Activated CD8-positive, alpha-beta memory T cell treated with anti-CD3 and anti-CD28 coated beads for 24 hours (primary cell): ENCODE data around the gene TACC3.

Source experiments
- DNase-seq: peaks from one replicate; pipeline ENCODE4 v3.0.0-alpha.2; 2020

Gene TACC3

DNA sequence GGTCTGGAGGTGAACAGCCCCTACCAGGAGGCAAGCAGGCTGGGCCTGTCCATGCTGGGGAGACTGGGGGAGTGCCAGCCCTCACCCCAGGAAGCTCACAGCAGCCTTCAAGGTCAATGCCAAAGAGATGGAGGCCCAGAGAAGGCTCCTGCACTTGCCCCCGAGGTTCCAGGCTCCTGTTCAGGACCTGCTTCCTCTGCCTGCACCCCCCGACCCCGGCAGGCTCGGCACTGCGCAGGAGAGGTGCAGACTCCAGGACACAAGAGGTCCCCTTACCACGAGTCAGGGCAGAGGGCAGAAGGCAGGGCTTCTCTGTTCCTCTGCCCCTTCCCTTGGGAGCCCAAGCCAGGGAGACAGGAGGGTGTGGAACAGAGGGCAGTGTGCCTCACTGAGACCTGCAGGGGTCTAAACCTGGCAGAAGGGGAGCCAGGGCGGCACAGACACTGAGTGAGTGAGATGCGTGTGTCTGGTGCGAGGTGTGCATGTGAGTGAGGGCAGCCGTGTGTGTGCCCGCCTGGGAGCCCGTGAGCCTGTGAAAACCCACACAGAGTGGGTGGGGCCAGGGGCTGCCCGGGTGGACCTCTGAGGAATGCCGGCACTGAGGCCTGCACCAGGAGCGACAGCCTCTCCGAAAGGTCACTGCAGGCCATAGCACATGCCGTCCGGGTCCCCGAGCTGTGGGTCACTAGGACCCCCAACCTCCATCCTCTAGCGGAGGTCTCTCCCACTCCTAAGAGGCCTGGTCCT lies 41.1 kb downstream of the TACC3 start:
- DNase-seq = no peak

DNA sequence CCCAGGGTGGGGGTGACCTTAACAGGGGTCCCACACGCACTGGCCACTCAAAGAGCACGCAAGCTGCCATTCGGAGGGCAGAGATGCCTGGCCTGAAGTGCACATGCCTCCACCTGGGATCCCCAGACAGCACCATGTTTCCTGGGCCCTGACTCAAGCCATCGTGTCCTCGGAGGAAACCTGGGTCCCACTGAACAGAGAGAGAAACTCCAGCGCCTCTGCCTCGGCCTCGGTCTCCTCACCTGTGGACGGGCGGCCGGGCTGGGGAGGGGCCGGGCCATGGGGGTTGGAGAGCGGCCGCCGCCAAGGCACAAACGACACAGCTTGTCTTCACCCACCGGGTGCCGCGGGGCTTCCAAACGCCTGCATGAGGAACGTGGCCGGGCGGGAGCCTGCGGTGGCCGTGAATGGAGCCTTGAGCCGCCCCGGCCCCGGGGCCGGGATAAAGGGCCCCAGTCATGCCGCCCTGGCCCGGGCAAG lies 41.8 kb downstream of the TACC3 start:
- DNase-seq = no peak

GRCh38 chr4:1763550-1764080 lies 42.3 kb downstream of the TACC3 start:
- DNase-seq = no peak

- no peak for DNase-seq
Observed at GRCh38 chr4:1764670-1765069, 43.3 kb downstream of the TACC3 start.

GRCh38 chr4:1765409-1766072 lies 44.2 kb downstream of the TACC3 start:
- no peak for DNase-seq

- no peak for DNase-seq
Observed at GRCh38 chr4:1766106-1767060, 45.1 kb downstream of the TACC3 start.

DNA sequence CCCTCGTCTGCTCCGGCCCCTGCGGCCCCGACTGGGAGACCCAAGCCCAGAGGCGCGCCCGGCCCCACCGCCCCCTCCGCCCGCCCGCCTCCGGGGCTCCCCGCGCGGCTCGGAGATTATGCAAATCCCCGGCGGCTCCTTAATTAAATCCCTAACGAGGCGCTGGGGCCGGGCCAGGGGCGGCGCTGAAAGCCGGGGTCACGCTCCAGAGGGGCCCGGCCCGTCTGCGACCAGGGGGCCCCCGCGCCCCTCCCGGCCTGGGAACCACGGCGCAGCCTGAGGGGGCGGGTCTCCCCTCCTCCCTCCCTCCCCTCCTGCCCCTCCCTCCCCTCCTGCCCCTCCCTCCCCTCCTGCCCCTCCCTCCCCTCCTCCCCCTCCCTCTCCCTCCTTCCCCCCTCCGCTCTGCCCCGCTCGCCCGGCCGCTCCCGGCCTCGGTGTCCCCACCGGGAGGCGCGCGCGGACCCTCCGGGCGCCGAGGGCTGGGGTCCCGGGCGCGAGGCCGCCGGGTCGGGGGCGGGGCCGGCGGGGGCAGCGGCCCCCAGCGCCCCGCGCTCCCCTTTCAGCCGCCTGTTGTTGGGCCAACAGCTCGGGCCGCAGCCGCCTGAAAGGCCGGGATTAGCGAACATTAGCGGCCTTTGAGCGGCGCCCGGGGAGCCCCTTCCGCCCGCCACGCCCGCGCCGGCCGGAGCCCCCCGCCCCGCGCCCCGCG lies 45.9 kb downstream of the TACC3 start:
- no peak for DNase-seq

DNA sequence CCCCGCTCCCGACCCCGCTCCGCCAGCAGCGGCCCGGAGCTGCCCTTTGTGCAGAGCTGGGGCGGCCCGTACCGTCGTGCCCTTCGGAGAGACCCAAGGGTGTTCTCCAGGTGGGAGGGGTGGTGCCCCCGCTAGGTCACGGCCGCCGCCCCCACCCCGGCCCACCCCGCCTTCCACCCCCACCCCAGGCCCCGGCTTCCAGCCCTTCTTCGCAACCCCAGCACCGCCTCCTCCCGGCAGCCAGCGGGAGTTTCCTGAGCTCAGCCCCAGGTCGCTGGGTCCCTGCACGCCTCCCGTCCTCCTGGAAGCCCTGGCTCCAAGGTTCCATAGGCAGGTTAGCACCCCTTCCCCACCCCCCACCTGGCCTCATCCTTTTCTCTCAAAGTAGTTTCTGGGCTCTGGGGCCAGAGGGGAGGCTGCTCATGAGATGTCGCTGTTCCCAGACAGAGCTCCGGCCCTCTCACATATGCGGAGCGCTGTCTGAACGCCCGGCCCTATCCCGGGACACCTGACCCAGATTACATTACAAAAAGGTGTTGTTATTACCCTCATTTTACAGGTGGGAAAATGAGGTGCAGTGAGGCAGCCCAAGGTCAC lies 46.5 kb downstream of the TACC3 start:
- peak; percentile 67 for DNase-seq

GRCh38 chr4:1768367-1769034 lies 47.2 kb downstream of the TACC3 start:
- no peak for DNase-seq

DNA sequence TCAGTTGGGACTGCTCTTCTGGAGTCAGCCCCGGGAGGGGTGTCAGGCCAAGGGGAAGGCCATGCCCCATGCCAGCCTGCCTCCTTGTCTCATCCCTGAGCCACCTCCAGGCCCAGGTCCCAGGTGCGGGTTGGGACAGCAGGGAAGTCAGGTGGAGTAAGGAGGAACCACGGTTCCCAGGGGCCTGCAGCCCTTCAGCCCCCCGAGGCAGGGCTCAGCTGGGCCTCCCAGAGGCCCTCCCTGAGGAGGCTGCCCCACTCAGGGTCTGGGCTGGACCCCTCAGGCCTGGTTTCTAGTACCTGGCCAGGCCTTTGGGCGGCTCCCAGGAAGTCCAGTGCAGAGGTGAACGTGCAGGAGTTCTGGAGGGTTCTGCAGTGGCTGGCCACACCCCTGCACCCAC lies 48.4 kb downstream of the TACC3 start:
- DNase-seq = no peak

GRCh38 chr4:1770245-1770644 lies 48.9 kb downstream of the TACC3 start:
- no peak for DNase-seq

DNA sequence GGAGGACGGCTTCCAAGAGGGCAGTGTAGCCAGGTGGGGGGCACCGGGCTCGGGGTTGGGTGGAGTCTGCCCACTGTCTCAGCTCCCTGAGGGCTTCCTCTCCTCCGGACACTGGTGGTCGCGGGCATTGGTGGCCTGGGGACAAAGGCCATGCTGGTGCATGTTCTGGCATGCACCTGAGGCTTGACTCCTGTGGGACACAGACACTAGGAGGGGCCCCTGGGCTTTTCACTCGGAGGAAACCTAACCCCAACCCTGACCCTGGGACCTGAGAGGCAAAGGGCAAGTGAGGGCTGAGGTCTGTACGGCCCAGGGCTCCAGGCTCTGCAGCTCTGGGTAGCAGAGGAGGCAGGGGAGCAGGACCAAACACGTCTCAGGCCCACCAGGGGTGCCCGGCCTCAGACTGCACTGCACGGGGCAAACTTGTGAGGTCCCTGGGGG lies 49.5 kb downstream of the TACC3 start:
- DNase-seq = no peak

GRCh38 chr4:1771555-1772305 lies 50.4 kb downstream of the TACC3 start:
- no peak for DNase-seq

DNA sequence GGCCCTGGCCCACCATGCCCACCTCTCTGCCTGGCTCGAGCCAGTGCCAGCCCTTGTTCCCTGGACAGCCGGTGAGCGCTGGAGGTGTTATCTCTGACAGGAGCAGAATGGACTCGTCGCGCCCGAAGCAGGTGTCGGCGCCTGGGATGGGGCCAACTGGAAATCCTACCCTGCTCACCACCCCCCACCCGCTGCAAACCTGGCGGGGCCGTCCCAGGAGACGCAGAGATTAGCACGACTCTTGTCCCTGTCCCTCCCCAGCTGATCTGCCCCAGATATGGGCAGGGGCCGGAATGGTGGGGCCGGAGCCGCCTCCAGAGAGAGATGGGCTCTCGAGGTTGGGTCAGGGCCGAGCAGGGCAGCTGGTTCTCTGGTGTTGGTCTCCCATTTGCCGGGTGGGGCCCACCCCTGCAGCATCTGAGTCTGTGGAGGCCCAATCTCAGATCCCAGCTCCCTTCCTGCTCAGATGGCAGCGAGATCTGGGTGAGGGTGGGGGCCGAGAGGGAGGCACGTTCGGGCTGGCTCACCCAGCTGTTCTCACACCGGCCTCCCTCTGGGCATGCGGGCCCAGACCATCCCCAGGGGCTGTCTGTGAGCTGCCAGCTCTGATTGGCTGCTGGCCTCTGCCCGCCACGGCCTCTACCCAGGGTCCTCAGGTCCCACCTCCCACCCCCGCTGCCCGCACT lies 51.7 kb downstream of the TACC3 start:
- DNase-seq = no peak

DNA sequence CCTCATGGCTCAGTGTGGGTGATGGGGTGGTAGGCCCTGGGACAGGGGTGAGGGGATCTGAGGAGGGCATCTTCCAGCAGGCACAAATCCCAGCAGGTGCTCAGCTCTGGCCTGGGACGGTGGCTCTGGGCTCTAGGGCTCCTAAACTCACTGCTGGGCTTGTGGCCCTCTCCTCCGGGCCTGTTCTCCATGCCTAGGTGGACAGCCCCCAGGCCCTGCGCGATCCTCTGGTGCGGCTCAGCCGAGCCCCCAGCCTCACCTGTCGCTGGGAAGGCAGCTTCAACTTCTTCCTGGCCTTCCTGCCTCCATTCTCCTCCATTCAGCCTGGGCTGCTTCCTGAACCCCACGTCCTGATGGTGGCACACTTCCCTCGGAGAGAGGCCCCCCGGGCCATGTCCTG lies 52.4 kb downstream of the TACC3 start:
- no peak for DNase-seq

- no peak for DNase-seq
Observed at GRCh38 chr4:1775731-1776500, 54.6 kb downstream of the TACC3 start.

DNA sequence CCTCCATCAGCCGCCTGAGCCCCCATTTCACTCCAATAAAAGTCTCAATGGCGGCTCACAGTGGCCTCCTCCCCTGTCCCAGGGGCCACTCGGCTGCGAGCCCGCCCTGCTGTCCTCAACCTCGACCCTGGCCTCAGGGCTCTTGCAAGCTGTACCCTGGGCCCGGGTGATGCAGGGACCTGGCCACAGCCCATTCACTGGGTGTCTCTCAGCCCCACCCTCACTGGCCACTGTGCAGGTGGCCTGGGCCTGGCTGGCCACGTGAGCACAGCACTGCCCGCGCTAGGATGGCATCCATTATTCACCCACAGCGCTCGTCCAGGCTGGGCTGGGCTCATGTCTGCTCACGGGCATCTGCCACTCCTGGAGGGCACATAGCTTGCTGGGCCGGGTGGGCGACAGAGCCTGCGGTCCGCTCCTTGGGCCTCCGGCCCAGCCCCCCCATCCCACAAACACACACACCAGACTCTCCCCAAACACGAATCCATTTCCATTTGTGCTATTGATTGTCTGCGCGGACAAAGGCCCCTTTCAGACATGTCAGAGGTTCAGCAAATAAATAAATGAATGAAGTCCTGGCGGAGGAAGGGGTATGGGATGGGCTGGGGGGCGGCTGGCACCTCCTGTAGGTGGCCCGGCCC lies 55.3 kb downstream of the TACC3 start:
- no peak for DNase-seq

DNA sequence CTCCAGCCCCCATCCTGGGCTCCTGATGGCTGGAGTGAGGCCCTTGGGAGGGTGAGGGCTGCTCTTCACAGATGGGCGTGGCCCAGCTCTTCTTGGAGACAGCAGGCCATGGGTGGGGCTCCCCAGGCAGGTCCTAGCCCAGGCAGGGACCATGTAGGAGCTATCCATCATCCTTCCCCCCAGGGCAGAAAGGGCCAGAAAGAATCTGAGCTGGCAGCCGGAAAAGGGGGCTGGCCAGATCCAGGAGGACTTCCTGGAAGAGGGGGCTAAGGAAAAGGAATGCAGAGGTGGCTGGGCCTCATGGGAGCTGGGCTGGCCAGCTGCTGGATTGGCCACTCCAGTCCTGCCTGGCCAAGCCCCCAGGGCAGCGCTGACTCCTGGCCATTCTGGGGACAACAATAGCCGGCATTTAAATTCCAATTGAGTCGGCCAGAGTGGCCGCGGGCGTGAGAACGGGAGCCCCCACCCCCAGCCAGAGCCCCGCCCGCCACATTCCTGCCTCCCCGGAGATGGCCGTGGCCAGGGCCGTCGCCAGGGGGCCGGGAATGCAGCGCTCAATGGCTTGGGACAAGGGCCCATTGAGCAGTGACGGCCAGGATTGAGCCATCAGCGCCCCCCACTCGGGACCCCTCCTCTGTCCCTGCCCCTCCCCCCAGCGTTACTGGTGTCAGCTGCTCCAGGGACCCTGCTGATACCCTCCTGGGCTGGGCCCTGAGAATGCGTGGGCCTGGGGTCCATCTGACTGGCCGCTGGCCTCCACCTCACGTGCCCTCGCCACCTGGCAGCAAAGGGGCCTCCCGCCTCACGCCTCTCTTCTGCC lies 56.7 kb downstream of the TACC3 start:
- no peak for DNase-seq
